GM12891 (cell line): ENCODE measurements around the gene ABCC9.

Experiments used
- DNase-seq: peaks from one replicate; pipeline ENCODE4 v3.0.0; 2011; ENCODE audit warnings: low spot score; ENCODE audit not compliant: insufficient read length
- FAIRE-seq: peaks from 2 replicates; lab custom pipeline; 2011; peaks lifted over from hg19 to GRCh38; lab: Jason Lieb, UNC
- PAX5 ChIP-seq: IDR thresholded peaks from 2 replicates; pipeline ENCODE4 v1.6.1; 2011; ENCODE audit warnings: low read length, moderate library complexity, mild to moderate bottlenecking; ENCODE audit not compliant: insufficient read depth, severe bottlenecking
- POLR2A ChIP-seq: IDR thresholded peaks from 2 replicates; pipeline ENCODE4 v1.6.1; 2011; ENCODE audit warnings: low read depth, low read length, control low read depth
- POLR2AphosphoS5 ChIP-seq: IDR thresholded peaks from 2 replicates; pipeline ENCODE4 v1.6.1; 2011; ENCODE audit warnings: low read depth, low read length, control low read depth
- POU2F2 ChIP-seq: IDR thresholded peaks from 2 replicates; pipeline ENCODE4 v1.6.1; 2011; ENCODE audit warnings: low read depth, mild to moderate bottlenecking, control low read depth, low read length, moderate library complexity
- SPI1 ChIP-seq: IDR thresholded peaks from 2 replicates; pipeline ENCODE4 v1.6.1; 2011; ENCODE audit warnings: low read depth, low read length, control low read depth
- TAF1 ChIP-seq: IDR thresholded peaks from 2 replicates; pipeline ENCODE4 v1.6.1; 2011; ENCODE audit warnings: low read depth, low read length, control low read depth

Gene ABCC9

GRCh38 chr12:21972055-21972454 lies 30.8 kb upstream of the ABCC9 start:
- FAIRE-seq (no peak), DNase-seq (no peak)
- no peak for TF ChIP-seq SPI1
- TF ChIP-seq PAX5: no peak
- TF ChIP-seq POLR2A: no peak
- no peak for TF ChIP-seq POLR2AphosphoS5
- TF ChIP-seq TAF1: no peak
- no peak for TF ChIP-seq POU2F2

GRCh38 chr12:21971344-21971743 lies 30.1 kb upstream of the ABCC9 start:
- no peak for DNase-seq
- no peak for TF ChIP-seq PAX5
- TF ChIP-seq POU2F2: no peak
- TF ChIP-seq POLR2AphosphoS5: no peak
- no peak for TF ChIP-seq SPI1
- no peak for TF ChIP-seq POLR2A
- no peak for TF ChIP-seq TAF1
- FAIRE-seq: no peak

GRCh38 chr12:21962821-21963220 lies 21.6 kb upstream of the ABCC9 start:
- no peak for FAIRE-seq
- DNase-seq: no peak
- no peak for TF ChIP-seq POLR2A
- TF ChIP-seq TAF1: no peak

GRCh38 chr12:21962236-21962635 lies 21.0 kb upstream of the ABCC9 start:
- DNase-seq: no peak
- TF ChIP-seq PAX5 (no peak), SPI1 (no peak), POLR2A (no peak), TAF1 (no peak), POU2F2 (no peak), POLR2AphosphoS5 (no peak)
- FAIRE-seq: no peak

GRCh38 chr12:21950649-21951048 lies 9.4 kb upstream of the ABCC9 start:
- TF ChIP-seq POLR2A (no peak), SPI1 (no peak), POLR2AphosphoS5 (no peak), PAX5 (no peak), POU2F2 (no peak), TAF1 (no peak)
- FAIRE-seq (no peak), DNase-seq (no peak)

- no peak for TF ChIP-seq POLR2A
- TF ChIP-seq SPI1: no peak
- TF ChIP-seq POU2F2: no peak
- no peak for TF ChIP-seq POLR2AphosphoS5
- no peak for TF ChIP-seq PAX5
- no peak for TF ChIP-seq TAF1
- DNase-seq (no peak), FAIRE-seq (no peak)
Observed at GRCh38 chr12:21949036-21949435, 7.8 kb upstream of the ABCC9 start.

- DNase-seq: no peak
Observed at GRCh38 chr12:21946983-21947382, 5.8 kb upstream of the ABCC9 start.

GRCh38 chr12:21945002-21945401 lies 3.8 kb upstream of the ABCC9 start:
- no peak for TF ChIP-seq POLR2A
- no peak for TF ChIP-seq TAF1
- no peak for TF ChIP-seq POLR2AphosphoS5
- no peak for TF ChIP-seq SPI1
- no peak for TF ChIP-seq PAX5
- TF ChIP-seq POU2F2: no peak
- FAIRE-seq (no peak), DNase-seq (no peak)

More at GRCh38 chr12:21946983-21947382, 5.8 kb upstream of the ABCC9 start:
- TF ChIP-seq PAX5 (no peak), POU2F2 (no peak), POLR2AphosphoS5 (no peak), TAF1 (no peak)
- FAIRE-seq: no peak

- no peak for FAIRE-seq
- DNase-seq: no peak
- no peak for TF ChIP-seq POLR2A
- TF ChIP-seq SPI1: no peak
- TF ChIP-seq PAX5: no peak
- TF ChIP-seq POLR2AphosphoS5: no peak
- no peak for TF ChIP-seq POU2F2
- no peak for TF ChIP-seq TAF1
Observed at GRCh38 chr12:21942377-21942703, 1.1 kb upstream of the ABCC9 start.

- DNase-seq (no peak), FAIRE-seq (no peak)
- TF ChIP-seq POU2F2 (no peak), TAF1 (no peak), POLR2AphosphoS5 (no peak), POLR2A (no peak), PAX5 (no peak), SPI1 (no peak)
Observed at GRCh38 chr12:21941506-21942376, 515 bp upstream of the ABCC9 start.
